Measurements from ENCODE around the gene LDHAL6B. TPM values are rescaled to one million over a fixed set of nuclear protein-coding genes. Genes with fewer than 3 reads are reported as not detected.

Gene LDHAL6B
- total and polyA plus RNA-seq, 9 of the 15 experiments (the other 6 are each of a cell fraction or from before 2014, with no cell fraction given), result not detected

- H2AFZ ChIP-seq (ENCODE audit: low read depth, low read length), result no peak overlapping the region
- no peak overlapping the region for H3K9ac ChIP-seq (ENCODE audit: insufficient read depth in 1 of 2, low read depth in 2 of 2, low read length in 2 of 2)
- no peaks in the 10 kb centered on the region for H3K9me3 ChIP-seq (replicated peaks; ENCODE audit: control insufficient read depth, insufficient read depth, low read depth, low read length)
- H3K79me2 ChIP-seq (ENCODE audit: control insufficient read depth, insufficient read depth, low read length), result no peaks in the 10 kb centered on the region
- ChIA-PET POLR2A (interaction anchor here (0.6 to 0.7 kb wide), 2 partner anchors 57 to 78 kb away, joined by 3 to 4 read pairs; no protein-coding TSS in a partner anchor), CTCF (ENCODE audit: low intra/inter-chr PET ratio) (no interaction called here)
- DNase-seq (ENCODE audit: extremely low read depth in 1 of 4, low spot score in 3 of 4) (no peak), FAIRE-seq (no peak), ATAC-seq (no peak)
- no peaks in the 10 kb centered on the region for H4K20me1 ChIP-seq (replicated peaks; ENCODE audit: control insufficient read depth, insufficient read depth, low read length)
- H3K4me1 ChIP-seq (replicated peaks in 1 of 2; ENCODE audit: control insufficient read depth in 2 of 2, insufficient read depth in 2 of 2, low read length in 2 of 2), result no peaks in the 10 kb centered on the region
- H3K27ac ChIP-seq (ENCODE audit: extremely low read depth, low read depth, low read length), result no peak overlapping the region
- no peak overlapping the region for H3K4me2 ChIP-seq (ENCODE audit: insufficient read depth, low read length)
- BruUV-seq (replicated peaks), result no TSS peak
- intact Hi-C loops (cut with micrococcal nuclease) (no loop called here), in situ Hi-C loops (cut with MboI) (no loop called here)
- peaks cover 15 to 23% of the 10 kb centered on the region in 2 experiments; a peak in 4 of 5 replicates for H3K27me3 ChIP-seq (ENCODE audit: control insufficient read depth in 2 of 2, insufficient read depth in 2 of 2, low read length in 2 of 2)
- no peak overlapping the region for H3K4me3 ChIP-seq
- WGBS (ENCODE audit: insufficient coverage, low coverage, missing lambda C conversion rate), result 0% methylated on average over 4 of the region's 4 CpGs
- no peak for TF ChIP-seq ZNF707 (CRISPR knock-in tag; conservative IDR thresholded peaks at IDR 0.05)
- no peak for TF ChIP-seq PBX2 (CRISPR knock-in tag; IDR thresholded peaks at IDR 0.05; ENCODE audit: low read depth)
- no peak for TF ChIP-seq PBX2 (tag; conservative IDR thresholded peaks at IDR 0.05; ENCODE audit: low read depth)
- H3K9me1 ChIP-seq (ENCODE audit: control insufficient read depth, insufficient read depth, low read length), result no peaks in the 10 kb centered on the region
- H3K36me3 ChIP-seq (ENCODE audit: control insufficient read depth, insufficient read depth, low read length), result no peaks in the 10 kb centered on the region
Observed at GRCh38 chr15:59227021-59227420, 20.4 kb downstream of the LDHAL6B start.
